OCI-LY3 (cell line): Measurements from ENCODE around the gene RAB35.

ENCODE experiments used
- H2AFZ ChIP-seq: fragments of 200-600, 300-600 bp; shearing (Covaris generic); 2 replicates; pipeline ENCODE4 v1.6.0; 2014; ENCODE audit warnings: antibody characterized with exemption, low read depth, low read length
- H3K27ac ChIP-seq: fragments of 200-600, 300-600 bp; sonication (generic); 2 replicates; pipeline ENCODE4 v1.5.1; 2014; ENCODE audit warnings: mild to moderate bottlenecking, low read length, moderate library complexity, mixed read lengths
- H3K27me3 ChIP-seq: fragments of 200-600, 300-600 bp; sonication (generic); 2 replicates; pipeline ENCODE4 v1.6.1; 2014; ENCODE audit warnings: low read depth, low read length, mixed read lengths
- H3K36me3 ChIP-seq: fragments of 200-600, 300-600 bp; sonication (generic); replicated peaks from 2 replicates; pipeline ENCODE3; 2014; ENCODE audit warnings: low read depth, low read length, mixed read lengths
- H3K4me1 ChIP-seq: fragments of 300-600, 200-600 bp; sonication (generic); 2 replicates; pipeline ENCODE4 v1.6.1; 2014; ENCODE audit warnings: low read length, mixed read lengths
- H3K4me2 ChIP-seq: fragments of 200-600, 300-600 bp; sonication (generic); 2 replicates; pipeline ENCODE4 v1.6.1; 2014; ENCODE audit warnings: low read length, mixed read lengths
- H3K4me3 ChIP-seq: fragments of 300-600, 200-600 bp; sonication (generic); 2 replicates; pipeline ENCODE4 v1.5.1; 2014; ENCODE audit warnings: antibody characterized with exemption, mild to moderate bottlenecking, low read length, moderate library complexity
- H3K79me2 ChIP-seq: fragments of 300-600, 200-600 bp; shearing (Covaris generic); 2 replicates; pipeline ENCODE4 v1.6.1; 2014; ENCODE audit warnings: mild to moderate bottlenecking, low read length, mixed read lengths
- H3K9ac ChIP-seq: fragments of 300-600, 200-600 bp; shearing (Covaris generic); 2 replicates; pipeline ENCODE4 v1.6.0; 2014; ENCODE audit warnings: mild to moderate bottlenecking, low read length, moderate library complexity
- H3K9me3 ChIP-seq: fragments of 200-600, 300-600 bp; shearing (Covaris generic); 2 replicates; pipeline ENCODE4 v1.6.1; 2014; ENCODE audit warnings: low read length, mixed read lengths; ENCODE audit not compliant: insufficient read depth
- H4K20me1 ChIP-seq: fragments of 200-600, 300-600 bp; sonication (generic); 2 replicates; pipeline ENCODE4 v1.6.1; 2016; ENCODE audit warnings: low read length, mixed read lengths; ENCODE audit not compliant: insufficient read depth
- EZH2phosphoT487 ChIP-seq: fragments of 200-600 bp; shearing (Covaris generic); IDR thresholded peaks from 2 replicates; pipeline ENCODE4 v1.6.1; 2018; ENCODE audit warnings: antibody characterized with exemption, mixed run types, low read depth
- TF ChIP-seq, protein P1 (sequence below): fragments of 200-600, 300-600 bp; sonication (generic); IDR thresholded peaks from 2 replicates; pipeline ENCODE4 v1.5.1; 2014; ENCODE audit warnings: antibody characterized with exemption, low read length, low read depth

RAB35 gene

DNA sequence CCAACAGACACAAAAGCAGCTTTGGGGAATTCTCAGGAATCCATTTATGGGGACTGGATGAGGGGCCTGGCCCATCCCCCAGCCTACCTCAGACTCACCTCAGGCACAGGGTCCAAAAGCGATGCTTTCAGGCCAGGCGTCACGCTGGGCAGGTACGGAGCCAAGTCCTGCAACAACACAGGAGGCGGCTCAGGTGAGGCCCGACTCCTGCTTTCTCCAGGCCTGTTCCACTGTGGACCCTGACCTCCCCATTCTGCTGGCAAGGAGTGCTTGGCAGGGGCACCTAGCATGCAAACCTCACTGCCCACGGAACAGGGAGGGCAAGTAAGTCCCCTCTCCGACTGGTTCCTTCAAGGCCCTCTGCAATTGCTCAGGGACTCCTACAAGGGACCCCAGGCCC, 28.6 kb upstream of the RAB35 start:
- Histone ChIP-seq H3K27me3 (no peaks in the 10 kb centered on the region), H2AFZ (no peak overlapping the region), H3K4me1 (no peaks in the 10 kb centered on the region), H3K79me2 (no peaks in the 10 kb centered on the region), H3K9me3 (no peaks in the 10 kb centered on the region), H3K9ac (no peak overlapping the region), H3K27ac (no peak overlapping the region), H4K20me1 (no peaks in the 10 kb centered on the region), H3K4me2 (no peak overlapping the region), H3K4me3 (no peak overlapping the region), H3K36me3 (peaks cover 77% of the 10 kb centered on the region)
- TF ChIP-seq, protein P1, sequence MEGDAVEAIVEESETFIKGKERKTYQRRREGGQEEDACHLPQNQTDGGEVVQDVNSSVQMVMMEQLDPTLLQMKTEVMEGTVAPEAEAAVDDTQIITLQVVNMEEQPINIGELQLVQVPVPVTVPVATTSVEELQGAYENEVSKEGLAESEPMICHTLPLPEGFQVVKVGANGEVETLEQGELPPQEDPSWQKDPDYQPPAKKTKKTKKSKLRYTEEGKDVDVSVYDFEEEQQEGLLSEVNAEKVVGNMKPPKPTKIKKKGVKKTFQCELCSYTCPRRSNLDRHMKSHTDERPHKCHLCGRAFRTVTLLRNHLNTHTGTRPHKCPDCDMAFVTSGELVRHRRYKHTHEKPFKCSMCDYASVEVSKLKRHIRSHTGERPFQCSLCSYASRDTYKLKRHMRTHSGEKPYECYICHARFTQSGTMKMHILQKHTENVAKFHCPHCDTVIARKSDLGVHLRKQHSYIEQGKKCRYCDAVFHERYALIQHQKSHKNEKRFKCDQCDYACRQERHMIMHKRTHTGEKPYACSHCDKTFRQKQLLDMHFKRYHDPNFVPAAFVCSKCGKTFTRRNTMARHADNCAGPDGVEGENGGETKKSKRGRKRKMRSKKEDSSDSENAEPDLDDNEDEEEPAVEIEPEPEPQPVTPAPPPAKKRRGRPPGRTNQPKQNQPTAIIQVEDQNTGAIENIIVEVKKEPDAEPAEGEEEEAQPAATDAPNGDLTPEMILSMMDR, result no peak
- no peak for TF ChIP-seq EZH2phosphoT487

DNA sequence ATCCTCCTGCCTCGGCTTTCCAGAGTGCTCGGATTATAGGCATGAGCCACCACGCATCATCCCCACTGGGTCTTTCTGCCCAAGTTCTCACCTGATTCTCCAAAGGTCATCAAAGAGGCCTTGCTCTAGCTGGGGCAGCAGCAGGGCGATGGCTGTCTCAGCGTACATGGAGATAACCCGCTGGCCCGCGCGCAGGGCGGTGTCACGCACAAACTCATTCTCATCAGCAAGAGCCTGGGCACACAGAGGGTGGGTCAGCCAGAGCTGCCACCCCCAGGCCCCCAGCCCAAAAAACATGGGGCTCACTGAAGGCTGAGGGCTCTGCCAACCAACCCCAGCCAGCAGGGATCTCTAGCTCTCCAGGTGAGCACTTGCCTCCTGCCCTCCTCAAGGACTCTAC, 27.7 kb upstream of the RAB35 start:
- Histone ChIP-seq H2AFZ (no peak overlapping the region), H3K4me1 (no peaks in the 10 kb centered on the region), H3K79me2 (no peaks in the 10 kb centered on the region), H3K9ac (no peak overlapping the region), H3K4me3 (no peak overlapping the region), H3K36me3 (peaks cover 78% of the 10 kb centered on the region), H3K4me2 (no peak overlapping the region), H3K27ac (no peak overlapping the region), H3K9me3 (no peaks in the 10 kb centered on the region), H4K20me1 (no peaks in the 10 kb centered on the region), H3K27me3 (no peaks in the 10 kb centered on the region)
- TF ChIP-seq EZH2phosphoT487, result no peak
- TF ChIP-seq, protein P1, result no peak

DNA sequence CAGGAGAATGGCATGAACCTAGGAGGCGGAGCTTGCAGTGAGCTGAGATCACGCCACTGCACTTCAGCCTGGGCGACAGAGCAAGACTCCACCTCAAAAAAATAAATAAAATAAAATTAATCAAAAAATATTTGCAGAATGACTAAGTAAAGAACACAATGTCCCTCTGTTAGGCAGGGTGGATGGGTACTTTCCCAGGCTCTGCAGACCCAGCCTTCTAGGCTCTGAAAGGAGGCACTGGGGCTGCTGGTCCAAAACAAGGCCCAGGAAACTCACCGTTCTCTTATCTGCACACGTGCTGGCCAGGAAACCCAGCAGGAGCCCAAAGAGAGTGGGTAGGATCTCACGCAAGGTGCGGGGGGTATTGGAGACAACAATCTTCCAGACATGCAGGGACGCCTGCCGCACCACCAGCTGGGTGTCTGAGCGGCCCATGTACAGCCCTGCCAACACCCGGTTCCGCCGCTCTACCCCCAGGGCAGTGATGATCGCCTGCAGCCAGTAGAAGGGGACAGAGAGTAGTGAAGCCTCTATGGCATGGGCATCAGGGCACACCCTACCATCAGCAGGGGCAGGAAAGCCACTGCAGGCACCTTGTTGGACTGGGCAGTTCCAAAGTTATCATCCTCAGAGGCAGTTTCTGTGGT, 25.8 kb upstream of the RAB35 start:
- H3K79me2 ChIP-seq, result no peaks in the 10 kb centered on the region
- H3K27me3 ChIP-seq, result no peaks in the 10 kb centered on the region
- H3K9me3 ChIP-seq, result no peaks in the 10 kb centered on the region
- no peaks in the 10 kb centered on the region for H4K20me1 ChIP-seq
- H3K9ac ChIP-seq, result no peak overlapping the region
- H3K27ac ChIP-seq, result no peak overlapping the region
- H3K4me2 ChIP-seq, result no peak overlapping the region
- no peak overlapping the region for H2AFZ ChIP-seq
- H3K4me3 ChIP-seq, result no peak overlapping the region
- H3K36me3 ChIP-seq, result peaks cover 77% of the 10 kb centered on the region
- H3K4me1 ChIP-seq, result no peaks in the 10 kb centered on the region
- TF ChIP-seq, protein P1, result no peak
- no peak for TF ChIP-seq EZH2phosphoT487

DNA sequence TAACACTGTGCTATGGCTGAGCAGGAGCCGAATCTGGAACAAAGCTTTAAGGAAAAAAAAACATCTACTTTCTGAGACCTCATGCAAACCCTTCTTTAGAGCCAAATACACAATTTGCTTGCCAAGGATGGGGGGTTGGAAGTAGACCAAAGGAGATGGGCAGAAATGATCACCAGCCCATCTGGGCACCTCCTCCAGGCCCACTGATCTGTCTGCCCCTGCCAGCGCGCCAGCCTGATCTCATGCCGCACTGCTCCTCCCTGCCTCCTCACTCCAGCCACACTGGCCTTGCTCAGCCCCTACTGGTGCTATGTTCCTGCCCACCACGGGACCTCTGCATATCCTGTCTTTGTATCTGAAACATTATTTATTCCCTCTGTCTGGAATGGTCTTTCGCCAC, 24.8 kb upstream of the RAB35 start:
- no peak overlapping the region for H3K4me2 ChIP-seq
- H2AFZ ChIP-seq, result no peak overlapping the region
- peaks cover 76% of the 10 kb centered on the region for H3K36me3 ChIP-seq
- H3K9me3 ChIP-seq, result no peaks in the 10 kb centered on the region
- H3K9ac ChIP-seq, result no peak overlapping the region
- no peaks in the 10 kb centered on the region for H3K27me3 ChIP-seq
- H3K4me1 ChIP-seq, result no peaks in the 10 kb centered on the region
- TF ChIP-seq EZH2phosphoT487, result no peak
- TF ChIP-seq, protein P1, result no peak
- no peak overlapping the region for H3K27ac ChIP-seq
- no peaks in the 10 kb centered on the region for H3K79me2 ChIP-seq
- H4K20me1 ChIP-seq, result no peaks in the 10 kb centered on the region
- no peak overlapping the region for H3K4me3 ChIP-seq
